K562 (cell line): Measurements from ENCODE around the gene MRPL33. TPM values are rescaled to one million over a fixed set of nuclear protein-coding genes. Genes with fewer than 3 reads are reported as not detected.
A peak's percentile ranks its signal among the peaks of the same experiment; 100 is the strongest.

Experiments
- ATAC-seq: fragments of 200-7000 bp; cut with Tn5 transposase; 3 replicates; pipeline ENCODE4 v1.9.1; 2020; ENCODE audit warnings: moderate library complexity
- BruUV-seq: library from RNA; stranded (reverse); fragments of 400-500 nt; replicated peaks from 2 replicates; lab custom pipeline; 2021; lab: Mats Ljungman, UMichigan
- CTCF ChIA-PET: fragments of 300-600 bp; formaldehyde crosslinking; extraction: SDS; loops from one replicate; lab custom pipeline; 2021; ENCODE audit warnings: low intra/inter-chr PET ratio; lab: Yijun Ruan, JAX
- POLR2A ChIA-PET: fragments of 300-600, 350-650 bp; sonication (Branson Sonifier 250); formaldehyde crosslinking; extraction: SDS; loops from one replicate; lab custom pipeline; 2021; ENCODE audit warnings: antibody characterized with exemption, inconsistent platforms; lab: Yijun Ruan, JAX
- DNase-seq, 4 experiments: peaks; one replicate each; pipeline versions ENCODE4 v3.0.0 to v3.0.0-alpha.2; 2011 to 2018; ENCODE audit warnings: low spot score in 3 of 4, mixed read lengths in 3 of 4; ENCODE audit errors: extremely low read depth in 1 of 4
- FAIRE-seq: peaks from 2 replicates; lab custom pipeline; 2011; peaks lifted over from hg19 to GRCh38; lab: Jason Lieb, UNC
- H2AFZ ChIP-seq: 2 replicates; pipeline ENCODE4 v1.6.0; 2011; ENCODE audit warnings: low read depth, low read length, control low read depth, inconsistent platforms
- H3K27ac ChIP-seq: fragments of 200-600 bp; 3 replicates; pipeline ENCODE4 v1.8.0; 2011; ENCODE audit warnings: low read depth, mild to moderate bottlenecking, control low read depth, inconsistent platforms, low read length, moderate library complexity, mixed read lengths; ENCODE audit errors: extremely low read depth
- H3K27me3 ChIP-seq, 2 experiments: fragments of 300-600 bp in 1 of 2; 2 replicates in 1 of 2; 3 replicates in 1 of 2; pipeline versions ENCODE4 v1.6.0 to v1.8.0; 2011; ENCODE audit warnings: inconsistent platforms in 2 of 2, low read length in 2 of 2, mild to moderate bottlenecking in 1 of 2, mixed read lengths in 1 of 2, moderate library complexity in 1 of 2; ENCODE audit not compliant: control insufficient read depth in 2 of 2, insufficient read depth in 2 of 2
- H3K36me3 ChIP-seq: fragments of 300-600 bp; 3 replicates; pipeline ENCODE4 v1.8.0; 2011; ENCODE audit warnings: mild to moderate bottlenecking, low read length, inconsistent platforms; ENCODE audit not compliant: control insufficient read depth, insufficient read depth
- H3K4me1 ChIP-seq, 2 experiments: fragments of 200-600 bp in 1 of 2; replicated peaks in 1 of 2; 2 replicates in 1 of 2; 3 replicates in 1 of 2; pipeline versions ENCODE4 v1.5.1 to v1.8.0; 2011; ENCODE audit warnings: inconsistent platforms in 2 of 2, low read length in 2 of 2, mild to moderate bottlenecking in 1 of 2, mixed read lengths in 1 of 2, moderate library complexity in 1 of 2; ENCODE audit not compliant: control insufficient read depth in 2 of 2, insufficient read depth in 2 of 2
- H3K4me2 ChIP-seq: 2 replicates; pipeline ENCODE4 v1.6.1; 2011; ENCODE audit warnings: low read length, control low read depth, inconsistent platforms, mixed read lengths; ENCODE audit not compliant: insufficient read depth
- H3K4me3 ChIP-seq: fragments of 200-600 bp; sonication (generic), shearing (Covaris generic); 2 replicates; pipeline ENCODE4 v1.5.1; 2016; ENCODE audit warnings: control low read depth, inconsistent platforms
- H3K79me2 ChIP-seq: fragments of 200-600 bp; 3 replicates; pipeline ENCODE4 v1.8.0; 2011; ENCODE audit warnings: low read length, inconsistent platforms; ENCODE audit not compliant: control insufficient read depth, insufficient read depth
- H3K9ac ChIP-seq, 2 experiments: 2 replicates each; pipeline versions ENCODE4 v1.6.0 to v1.6.1; 2011; ENCODE audit warnings: low read depth in 2 of 2, low read length in 2 of 2, control low read depth in 1 of 2, inconsistent platforms in 1 of 2, mild to moderate bottlenecking in 1 of 2, mixed read lengths in 1 of 2; ENCODE audit not compliant: insufficient read depth in 1 of 2
- H3K9me1 ChIP-seq: one replicate; pipeline ENCODE4 v1.6.0; 2011; ENCODE audit warnings: inconsistent platforms, mild to moderate bottlenecking, low read length, moderate library complexity; ENCODE audit not compliant: control insufficient read depth, insufficient read depth
- H3K9me3 ChIP-seq: replicated peaks from 2 replicates; pipeline ENCODE4 v1.5.1; 2011; ENCODE audit warnings: low read depth, low read length, inconsistent platforms; ENCODE audit not compliant: control insufficient read depth, insufficient read depth
- H4K20me1 ChIP-seq: replicated peaks from 2 replicates; pipeline ENCODE4 v1.6.1; 2011; ENCODE audit warnings: low read length, inconsistent platforms, mixed read lengths; ENCODE audit not compliant: control insufficient read depth, insufficient read depth
- CEBPB ChIP-seq: fragments of 450-650 bp; IDR thresholded peaks from 2 replicates; pipeline ENCODE4 v1.6.1; 2016; ENCODE audit warnings: missing genetic modification characterization, missing compliant biosample characterization
- GABPB1 ChIP-seq: sonication (generic); formaldehyde crosslinking; IDR thresholded peaks from 2 replicates; pipeline ENCODE4 v1.8.0; 2022; ENCODE audit warnings: mild to moderate bottlenecking, missing genetic modification reagents
- NUFIP1 ChIP-seq: fragments of 450-650 bp; IDR thresholded peaks from 2 replicates; pipeline ENCODE4 v1.6.1; 2018; ENCODE audit not compliant: partially characterized antibody
- WGBS: fragments of 100-300 bp; shearing (Covaris generic); methylation state at CpG from one replicate; pipeline ENCODE4 v1.1.6; 2016; ENCODE audit warnings: low coverage, mixed read lengths; ENCODE audit not compliant: insufficient coverage; ENCODE audit errors: missing lambda C conversion rate; 5-methylcytosine and 5-hydroxymethylcytosine counted together
- in situ Hi-C: fragments of 300-500 bp; cut with MboI; formaldehyde crosslinking; loops from 4 replicates; pipeline ENCODE4 v1.15.0; 2018; ENCODE audit warnings: inconsistent platforms, mixed read lengths
- intact Hi-C: fragments of 100-400 bp; cut with micrococcal nuclease; formaldehyde crosslinking; loops from 2 replicates; pipeline ENCODE4 v1.14.2; 2022
- polyA plus RNA-seq, 8 experiments: library from polyadenylated mRNA; depleted of rRNA in 4 of 8; stranded (reverse) in 5 of 8; unstranded in 3 of 8; fragments of >200 nt; fragmentation: Nextera tagmentation in 2 of 8; fragmentation: Illumina TruSeq in 1 of 8; extraction: Ambion mirVana in 2 of 8; extraction: Trizol in 1 of 8; gene quantifications; 2 replicates each; pipeline versions ENCODE4 v1.2.1 to v1.2.3, GENCODE V29; 2011 to 2014; ENCODE audit warnings: inconsistent platforms in 1 of 8, missing spikeins in 1 of 8
- total RNA-seq, 7 experiments: library from RNA; depleted of rRNA in 6 of 7; stranded (reverse); fragments of >200 nt in 6 of 7; fragmentation: Illumina TruSeq in 2 of 7; extraction: Trizol in 2 of 7; gene quantifications; 2 replicates each; pipeline versions ENCODE4 v1.2.1 to v1.2.3, GENCODE V29; 2011 to 2021; ENCODE audit warnings: low replicate concordance in 1 of 7

The MRPL33 gene
- total and polyA plus RNA-seq, 9 of the 15 experiments (the other 6 are each of a cell fraction or from before 2014, with no cell fraction given): 68.3 to 338 (median 226) TPM

DNA sequence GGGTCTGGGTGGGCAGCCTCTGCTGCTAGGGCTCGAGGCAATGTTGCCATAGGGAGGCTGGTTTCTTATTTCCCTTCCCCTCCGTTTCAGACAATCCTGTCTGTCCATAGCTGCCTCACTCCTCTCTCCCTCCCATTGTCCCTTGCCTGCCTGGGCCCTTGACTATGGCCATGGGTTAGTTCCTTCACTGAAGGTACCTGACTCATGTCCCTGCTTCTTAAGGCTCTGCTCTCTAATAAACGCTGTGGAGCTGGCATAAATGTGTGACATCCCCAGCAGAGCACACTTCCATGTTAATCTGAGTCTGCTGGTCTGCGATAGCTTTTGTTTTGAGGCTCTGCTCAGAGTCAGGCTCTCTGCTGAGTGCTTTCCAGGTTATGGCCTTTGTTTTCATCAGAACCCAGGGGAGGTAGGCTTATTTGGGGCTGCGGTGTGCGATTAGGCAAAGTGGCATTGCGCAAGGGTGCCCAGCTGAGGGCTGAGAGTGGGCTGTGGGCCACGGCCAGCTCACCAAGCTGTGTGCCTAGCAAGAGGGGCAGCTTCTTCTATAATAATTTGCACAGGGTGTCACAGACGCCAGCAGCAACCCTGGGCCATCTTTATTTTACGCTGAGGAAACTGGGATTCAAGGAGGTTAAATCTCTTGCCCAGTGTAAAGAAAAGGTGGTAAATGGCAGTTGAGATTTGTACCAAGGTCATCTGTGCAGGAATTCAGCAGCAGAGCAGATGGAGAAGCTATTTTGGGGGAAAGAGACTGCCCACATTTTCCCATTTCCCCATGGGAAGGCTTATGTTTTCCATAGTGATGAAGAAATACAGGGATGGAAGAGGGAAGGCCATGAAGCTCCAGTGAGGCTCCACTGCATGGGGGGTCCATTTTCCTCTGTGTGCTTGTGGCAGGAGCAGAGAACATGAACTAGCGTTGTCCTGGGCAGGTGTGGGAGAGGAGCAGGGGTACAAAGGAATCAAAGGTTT lies 25.6 kb downstream of the MRPL33 start:
- no peak overlapping the region for H3K4me2 ChIP-seq
- no peaks in the 10 kb centered on the region for H3K79me2 ChIP-seq
- H3K9ac ChIP-seq: no peak overlapping the region
- H3K27ac ChIP-seq: no peak overlapping the region
- no peak for DNase-seq
- BruUV-seq: no TSS peak
- no peak overlapping the region for H2AFZ ChIP-seq
- H3K27me3 ChIP-seq: peaks cover 21 to 39% of the 10 kb centered on the region in 2 experiments
- POLR2A ChIA-PET: interaction anchor here (0.9 kb wide), 1 partner anchor 8 kb away, joined by 3 read pairs; no protein-coding TSS in a partner anchor
- H4K20me1 ChIP-seq: no peaks in the 10 kb centered on the region; the same call in 1 of the 2 replicates
- TF ChIP-seq CEBPB (peak; percentile 45; the same call in 1 of the 2 replicates), GABPB1 (no peak)
- TF ChIP-seq, all 486 proteins: peak for 1
- Histone ChIP-seq H3K4me3 (no peak overlapping the region), H3K9me3 (no peaks in the 10 kb centered on the region), H3K36me3 (no peaks in the 10 kb centered on the region), H3K9me1 (no peaks in the 10 kb centered on the region), H3K4me1 (no peaks in the 10 kb centered on the region; a peak in 1 of 5 replicates)
- intact Hi-C loops (no loop called here), in situ Hi-C loops (no loop called here)
- 2% methylated on average over 11 of the region's 11 CpGs for WGBS
- CTCF ChIA-PET: no interaction called here
- ATAC-seq: no peak
- FAIRE-seq: no peak

DNA sequence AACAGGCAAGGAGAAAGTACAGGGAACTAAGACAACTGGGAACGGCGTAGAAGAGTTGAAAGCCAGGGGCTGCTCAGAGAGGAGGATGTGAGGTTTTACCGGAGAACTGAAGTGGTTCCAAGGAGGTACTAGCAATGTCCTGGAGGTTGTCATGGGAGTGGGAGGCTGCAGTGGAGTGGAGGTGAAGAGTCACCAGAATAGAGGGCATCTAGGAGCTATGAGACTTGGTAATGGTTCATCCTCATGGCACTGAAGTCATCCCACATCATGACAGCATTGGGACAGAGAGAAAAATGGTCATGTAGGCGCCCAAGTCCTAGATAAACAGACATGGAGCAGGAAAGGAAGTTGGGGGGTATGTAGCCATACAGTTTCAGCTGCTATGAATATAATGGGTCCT lies 26.3 kb downstream of the MRPL33 start:
- H3K9me3 ChIP-seq: no peaks in the 10 kb centered on the region
- no peak overlapping the region for H3K9ac ChIP-seq
- H3K27ac ChIP-seq: no peak overlapping the region
- DNase-seq: no peak
- in situ Hi-C loops: no loop called here
- no peak overlapping the region for H2AFZ ChIP-seq
- TF ChIP-seq NUFIP1: no peak
- WGBS: 14% methylated on average over 4 of the region's 4 CpGs
- no peak overlapping the region for H3K4me3 ChIP-seq
- peaks cover 21 to 39% of the 10 kb centered on the region in 2 experiments for H3K27me3 ChIP-seq
- H3K9me1 ChIP-seq: no peaks in the 10 kb centered on the region
- no TSS peak for BruUV-seq
- H3K4me2 ChIP-seq: no peak overlapping the region
- no peak for ATAC-seq
- ChIA-PET POLR2A (interaction anchor here (1.4 kb wide), 1 partner anchor 37 kb away, joined by 4 read pairs; no protein-coding TSS in a partner anchor), CTCF (no interaction called here)
- H3K79me2 ChIP-seq: no peaks in the 10 kb centered on the region
- H3K36me3 ChIP-seq: no peaks in the 10 kb centered on the region
- no peaks in the 10 kb centered on the region; a peak in 1 of 5 replicates for H3K4me1 ChIP-seq
- no peaks in the 10 kb centered on the region; the same call in 1 of the 2 replicates for H4K20me1 ChIP-seq
- FAIRE-seq: no peak
- intact Hi-C loops: no loop called here
